Measurements from ENCODE around the gene SLC35F3.
A peak's percentile ranks its signal among the peaks of the same experiment; 100 is the strongest.
"Not testable (repeated sequence)": the region's sequence is repeated elsewhere in the genome, so short reads cannot be mapped to it uniquely, and the experiment has no call there.

Gene SLC35F3

DNA sequence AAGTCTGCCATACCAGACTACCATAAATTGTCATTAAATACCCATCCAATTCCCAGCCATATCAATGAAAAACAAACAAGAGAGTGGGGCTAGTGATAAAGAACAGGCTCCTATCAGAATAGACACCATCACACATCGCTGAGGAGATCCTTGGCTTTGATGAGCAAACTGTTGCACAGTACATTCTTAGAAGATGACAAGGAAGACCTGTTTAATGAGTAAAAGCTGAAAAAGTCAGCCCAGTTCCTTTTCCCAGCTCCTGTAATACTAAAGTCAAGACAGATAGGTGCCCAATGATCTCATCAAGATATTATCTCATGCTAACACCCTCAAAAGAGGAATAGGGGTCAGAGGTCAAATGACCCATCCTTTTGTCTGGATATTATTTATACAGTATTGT lies 304.3 kb downstream of the SLC35F3 start:
- TF ChIP-seq, protein P1, sequence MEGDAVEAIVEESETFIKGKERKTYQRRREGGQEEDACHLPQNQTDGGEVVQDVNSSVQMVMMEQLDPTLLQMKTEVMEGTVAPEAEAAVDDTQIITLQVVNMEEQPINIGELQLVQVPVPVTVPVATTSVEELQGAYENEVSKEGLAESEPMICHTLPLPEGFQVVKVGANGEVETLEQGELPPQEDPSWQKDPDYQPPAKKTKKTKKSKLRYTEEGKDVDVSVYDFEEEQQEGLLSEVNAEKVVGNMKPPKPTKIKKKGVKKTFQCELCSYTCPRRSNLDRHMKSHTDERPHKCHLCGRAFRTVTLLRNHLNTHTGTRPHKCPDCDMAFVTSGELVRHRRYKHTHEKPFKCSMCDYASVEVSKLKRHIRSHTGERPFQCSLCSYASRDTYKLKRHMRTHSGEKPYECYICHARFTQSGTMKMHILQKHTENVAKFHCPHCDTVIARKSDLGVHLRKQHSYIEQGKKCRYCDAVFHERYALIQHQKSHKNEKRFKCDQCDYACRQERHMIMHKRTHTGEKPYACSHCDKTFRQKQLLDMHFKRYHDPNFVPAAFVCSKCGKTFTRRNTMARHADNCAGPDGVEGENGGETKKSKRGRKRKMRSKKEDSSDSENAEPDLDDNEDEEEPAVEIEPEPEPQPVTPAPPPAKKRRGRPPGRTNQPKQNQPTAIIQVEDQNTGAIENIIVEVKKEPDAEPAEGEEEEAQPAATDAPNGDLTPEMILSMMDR (IDR thresholded peaks at IDR 0.05; ENCODE audit: insufficient read depth, low read length, missing control alignments), result no peak
- ChIA-PET CTCF (no interaction called here), POLR2A (no interaction called here)
- no peak overlapping the region for H3K4me3 ChIP-seq (ENCODE audit: low read depth, low read length)
- DNase-seq (ENCODE audit: low read depth, low spot score), result no peak

GRCh38 chr1:234210429-234210828 lies 306.0 kb downstream of the SLC35F3 start:
- H3K4me3 ChIP-seq (ENCODE audit: low read depth, low read length); DNase-seq (ENCODE audit: low read depth, low spot score); POLR2A ChIA-PET; CTCF ChIA-PET: not testable (repeated sequence)

DNA sequence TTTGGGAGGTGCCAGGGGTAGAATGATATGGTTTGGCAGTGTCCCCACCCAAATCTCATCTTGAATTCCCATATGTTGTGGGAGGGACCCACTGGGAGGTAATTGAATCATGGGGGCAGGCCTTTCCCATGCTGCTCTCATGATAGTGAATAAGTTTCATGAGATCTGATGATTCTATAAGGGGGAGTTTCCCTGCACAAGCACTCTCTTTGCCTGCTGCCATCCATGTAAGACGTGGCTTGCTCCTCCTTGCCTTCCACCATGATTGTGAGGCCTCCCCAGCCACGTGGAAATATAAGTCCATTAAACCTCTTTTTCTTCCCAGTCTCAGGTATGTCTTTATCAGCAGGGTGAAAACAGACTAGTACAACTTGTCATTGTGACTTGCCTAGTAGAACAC lies 307.4 kb downstream of the SLC35F3 start:
- CTCF ChIA-PET; H3K4me3 ChIP-seq (ENCODE audit: low read depth, low read length); DNase-seq (ENCODE audit: low read depth, low spot score); POLR2A ChIA-PET: not testable (repeated sequence)

GRCh38 chr1:234212764-234213657 lies 308.5 kb downstream of the SLC35F3 start:
- DNase-seq (ENCODE audit: low read depth, low spot score), result no peak
- TF ChIP-seq, protein P1 (IDR thresholded peaks at IDR 0.05; ENCODE audit: insufficient read depth, low read length, missing control alignments), result peak; percentile 6
- CTCF ChIA-PET, result no interaction called here
- POLR2A ChIA-PET, result no interaction called here
- no peak overlapping the region for H3K4me3 ChIP-seq (ENCODE audit: low read depth, low read length)

- POLR2A ChIA-PET, result no interaction called here
- CTCF ChIA-PET, result no interaction called here
- TF ChIP-seq, protein P1 (IDR thresholded peaks at IDR 0.05; ENCODE audit: insufficient read depth, low read length, missing control alignments), result no peak
- H3K4me3 ChIP-seq (ENCODE audit: low read depth, low read length), result no peak overlapping the region
- DNase-seq (ENCODE audit: low read depth, low spot score), result no peak
Observed at GRCh38 chr1:234213658-234214128, 309.2 kb downstream of the SLC35F3 start.

DNA sequence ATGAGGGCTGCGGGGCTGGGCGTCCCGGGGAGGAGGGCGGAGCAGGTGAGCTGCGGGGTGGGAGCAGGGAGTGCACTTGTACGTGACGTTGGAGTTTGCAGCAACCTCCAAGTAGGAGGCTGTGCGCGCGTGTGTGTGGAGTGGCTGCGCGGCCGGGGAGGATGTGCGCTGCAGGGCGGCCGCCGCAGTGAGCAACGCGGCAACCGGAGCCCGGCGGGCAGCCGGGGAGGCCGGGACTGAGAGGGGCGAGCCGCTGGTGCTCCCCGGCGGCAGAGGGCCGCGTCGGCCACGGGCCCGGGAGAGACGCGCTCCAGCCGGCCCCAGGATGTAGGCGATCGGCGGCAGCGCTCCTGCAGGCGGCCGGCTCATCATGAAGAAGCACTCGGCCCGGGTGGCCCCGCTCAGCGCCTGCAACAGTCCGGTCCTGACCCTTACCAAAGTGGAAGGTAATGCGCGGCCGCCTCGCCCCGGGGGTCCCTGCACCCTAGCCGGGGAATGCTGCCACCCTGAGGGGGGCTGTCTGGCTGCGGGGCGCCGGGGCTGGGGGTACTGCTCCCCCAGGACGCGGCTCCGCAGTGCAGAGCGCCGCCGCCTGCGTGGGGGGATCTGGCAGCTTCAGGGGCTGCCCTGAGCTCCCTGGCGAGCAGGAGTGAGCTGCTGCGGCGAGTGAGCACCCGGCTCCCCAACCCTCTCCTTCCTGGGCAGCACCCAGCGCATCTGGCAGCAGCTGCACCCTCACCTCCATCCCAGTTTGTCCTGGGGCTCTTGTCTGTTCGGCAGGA lies 309.8 kb downstream of the SLC35F3 start:
- no peak for DNase-seq (ENCODE audit: low read depth, low spot score)
- CTCF ChIA-PET, result no interaction called here
- TF ChIP-seq, protein P1 (IDR thresholded peaks at IDR 0.05; ENCODE audit: insufficient read depth, low read length, missing control alignments), result no peak
- POLR2A ChIA-PET, result no interaction called here
- no peak overlapping the region for H3K4me3 ChIP-seq (ENCODE audit: low read depth, low read length)
